T-helper 17 cell (primary cell): ENCODE data around the gene PPEF1. TPM values are rescaled to one million over a fixed set of nuclear protein-coding genes. Genes with fewer than 3 reads are reported as not detected.

Experiments
- ATAC-seq: fragments of 150-1000 bp; cut with Tn5 transposase; 2 replicates; pipeline ENCODE4 v1.10.0; 2021; ENCODE audit warnings: mild to moderate bottlenecking, moderate library complexity
- DNase-seq, 3 donors: peaks; one replicate each; pipeline versions ENCODE4 v3.0.0 to v3.0.0-alpha.2; 2020 to 2021
- H3K9me3 ChIP-seq: one replicate; pipeline ENCODE4 v1.7.0; 2013; ENCODE audit warnings: low read length, mild to moderate bottlenecking; ENCODE audit not compliant: control insufficient read depth, poor library complexity, severe bottlenecking
- H3K27ac Mint-ChIP-seq: one replicate; pipeline ENCODE4 v1.8.0; 2022; ENCODE audit warnings: mild to moderate bottlenecking, moderate library complexity, mixed read lengths
- H3K27me3 Mint-ChIP-seq: one replicate; pipeline ENCODE4 v1.8.0; 2022; ENCODE audit warnings: mixed read lengths
- H3K36me3 Mint-ChIP-seq: one replicate; pipeline ENCODE4 v1.8.0; 2022; ENCODE audit warnings: low read depth, mixed read lengths
- H3K4me1 Mint-ChIP-seq: one replicate; pipeline ENCODE4 v1.8.0; 2022; ENCODE audit warnings: mild to moderate bottlenecking, mixed read lengths
- H3K4me3 Mint-ChIP-seq: one replicate; pipeline ENCODE4 v1.8.0; 2022; ENCODE audit warnings: mild to moderate bottlenecking, moderate library complexity, mixed read lengths
- total RNA-seq, 4 donors: library from RNA in 2 of 4; stranded (reverse) in 2 of 4; gene quantifications; one replicate each; pipeline ENCODE4 v1.2.3 and lab custom pipeline; 2022 to 2026

The PPEF1 gene
- under 1 TPM in 1 of 2 donors, not detected in 1; 0.39 TPM for total RNA-seq
- total RNA-seq (lab: John Stamatoyannopoulos, UW): 0.23 to 0.45 reads per million in 2 donors

GRCh38 chrX:18707426-18708049, at the start of gene PPEF1:
TSS of gene PPEF1 (plus strand) at chrX:18707645. CDS start at chrX:18707781, 136 bp downstream.
- no peaks in the 10 kb centered on the region for H3K36me3 Mint-ChIP-seq
- no peak within 1 kb of the TSS for H3K4me3 Mint-ChIP-seq
- DNase-seq: no peak
- no peaks in the 10 kb centered on the region for H3K27me3 Mint-ChIP-seq
- no peaks in the 10 kb centered on the region for H3K9me3 ChIP-seq
- no peak for ATAC-seq
- no peaks in the 10 kb centered on the region for H3K4me1 Mint-ChIP-seq
- H3K27ac Mint-ChIP-seq: no peak within 1 kb of the TSS

- no peak overlapping the region for H3K4me3 Mint-ChIP-seq
- H3K36me3 Mint-ChIP-seq: no peaks in the 10 kb centered on the region
- no peak overlapping the region for H3K27ac Mint-ChIP-seq
- peaks cover under 1% of the 10 kb centered on the region for H3K27me3 Mint-ChIP-seq
- DNase-seq: no peak
- no peak for ATAC-seq
- H3K4me1 Mint-ChIP-seq: no peaks in the 10 kb centered on the region
- H3K9me3 ChIP-seq: no peaks in the 10 kb centered on the region
These were observed 46.2 kb upstream of the PPEF1 start for GRCh38 chrX:18661273-18661672.

GRCh38 chrX:18664947-18665346, 42.5 kb upstream of the PPEF1 start:
- Mint-ChIP-seq H3K27me3 (peaks cover 5% of the 10 kb centered on the region), H3K36me3 (no peaks in the 10 kb centered on the region), H3K4me1 (peaks cover 7% of the 10 kb centered on the region), H3K27ac (no peak overlapping the region), H3K4me3 (no peak overlapping the region)
- ATAC-seq: no peak
- no peak for DNase-seq
- H3K9me3 ChIP-seq: no peaks in the 10 kb centered on the region

GRCh38 chrX:18666614-18667013, 40.8 kb upstream of the PPEF1 start:
- H3K36me3 Mint-ChIP-seq: no peaks in the 10 kb centered on the region
- H3K27ac Mint-ChIP-seq: no peak overlapping the region
- DNase-seq (no peak), ATAC-seq (no peak)
- H3K4me3 Mint-ChIP-seq: no peak overlapping the region
- H3K9me3 ChIP-seq: no peaks in the 10 kb centered on the region
- H3K4me1 Mint-ChIP-seq: peaks cover 7% of the 10 kb centered on the region
- H3K27me3 Mint-ChIP-seq: peaks cover 5% of the 10 kb centered on the region

GRCh38 chrX:18668071-18668835, 39.2 kb upstream of the PPEF1 start:
- no peaks in the 10 kb centered on the region for H3K9me3 ChIP-seq
- Mint-ChIP-seq H3K27me3 (peaks cover 5% of the 10 kb centered on the region), H3K36me3 (no peaks in the 10 kb centered on the region), H3K4me3 (no peak overlapping the region), H3K27ac (no peak overlapping the region), H3K4me1 (peaks cover 10% of the 10 kb centered on the region)
- ATAC-seq: no peak
- no peak for DNase-seq

GRCh38 chrX:18672008-18672407, 35.4 kb upstream of the PPEF1 start, which contains the start of gene RS1:
TSS of gene RS1 (minus strand) at chrX:18672108. CDS start at chrX:18672068, 40 bp downstream.
- peaks cover 2% of the 10 kb centered on the region for H3K36me3 Mint-ChIP-seq
- H3K27ac Mint-ChIP-seq: peak within 1 kb of the TSS; percentile 34
- ATAC-seq (no peak), DNase-seq (no peak)
- H3K27me3 Mint-ChIP-seq: no peaks in the 10 kb centered on the region
- H3K4me3 Mint-ChIP-seq: no peak within 1 kb of the TSS
- no peaks in the 10 kb centered on the region for H3K9me3 ChIP-seq
- H3K4me1 Mint-ChIP-seq: peaks cover 12% of the 10 kb centered on the region

- peak; percentile 44 for ATAC-seq
- H3K9me3 ChIP-seq: no peaks in the 10 kb centered on the region
- Mint-ChIP-seq H3K36me3 (peaks cover 2% of the 10 kb centered on the region), H3K27me3 (no peaks in the 10 kb centered on the region), H3K4me3 (peak overlapping the region; percentile 83), H3K4me1 (peaks cover 9% of the 10 kb centered on the region), H3K27ac (peak overlapping the region; percentile 92)
- peak in 1 of 3 donors; percentile 11 for DNase-seq
These were observed 33.0 kb upstream of the PPEF1 start for GRCh38 chrX:18674417-18674787.

GRCh38 chrX:18674788-18675735, 32.4 kb upstream of the PPEF1 start:
- H3K36me3 Mint-ChIP-seq: peaks cover 2% of the 10 kb centered on the region
- H3K4me1 Mint-ChIP-seq: peaks cover 9% of the 10 kb centered on the region
- peak; percentile 92 for ATAC-seq

GRCh38 chrX:18676050-18676449, 31.4 kb upstream of the PPEF1 start:
- ATAC-seq (no peak), DNase-seq (no peak)
- Mint-ChIP-seq H3K27ac (peak overlapping the region; percentile 92), H3K36me3 (peaks cover 2% of the 10 kb centered on the region), H3K4me3 (peak overlapping the region; percentile 28), H3K4me1 (peaks cover 9% of the 10 kb centered on the region), H3K27me3 (no peaks in the 10 kb centered on the region)
- H3K9me3 ChIP-seq: no peaks in the 10 kb centered on the region

More at GRCh38 chrX:18674788-18675735, 32.4 kb upstream of the PPEF1 start:
- no peaks in the 10 kb centered on the region for H3K9me3 ChIP-seq
- peak; percentile 64 to 72 (median 69) for DNase-seq
- Mint-ChIP-seq H3K4me3 (peak overlapping the region; percentile 83), H3K27me3 (no peaks in the 10 kb centered on the region), H3K27ac (peak overlapping the region; percentile 92)

- DNase-seq: no peak
- Mint-ChIP-seq H3K4me1 (peaks cover 9% of the 10 kb centered on the region), H3K27ac (peak overlapping the region; percentile 92), H3K27me3 (no peaks in the 10 kb centered on the region), H3K36me3 (peaks cover 2% of the 10 kb centered on the region), H3K4me3 (no peak overlapping the region)
- no peak for ATAC-seq
- H3K9me3 ChIP-seq: no peaks in the 10 kb centered on the region
These were observed 31.0 kb upstream of the PPEF1 start for GRCh38 chrX:18676470-18676869.

- H3K4me1 Mint-ChIP-seq: peaks cover 9% of the 10 kb centered on the region
- H3K9me3 ChIP-seq: no peaks in the 10 kb centered on the region
- H3K36me3 Mint-ChIP-seq: peaks cover 2% of the 10 kb centered on the region
- DNase-seq (no peak), ATAC-seq (no peak)
- H3K27me3 Mint-ChIP-seq: no peaks in the 10 kb centered on the region
- no peak overlapping the region for H3K4me3 Mint-ChIP-seq
- H3K27ac Mint-ChIP-seq: no peak overlapping the region
These were observed 30.1 kb upstream of the PPEF1 start for GRCh38 chrX:18677161-18677869.

- no peak overlapping the region for H3K27ac Mint-ChIP-seq
- no peaks in the 10 kb centered on the region for H3K9me3 ChIP-seq
- no peak for ATAC-seq
These were observed 25.4 kb upstream of the PPEF1 start for GRCh38 chrX:18681996-18682395.

More at GRCh38 chrX:18681996-18682395, 25.4 kb upstream of the PPEF1 start:
- Mint-ChIP-seq H3K4me3 (no peak overlapping the region), H3K36me3 (no peaks in the 10 kb centered on the region), H3K27me3 (no peaks in the 10 kb centered on the region), H3K4me1 (peaks cover 6% of the 10 kb centered on the region)
- DNase-seq: no peak
